Progenitor cell of endocrine pancreas (in vitro differentiated cells): Measurements from ENCODE around the gene UVSSA. TPM values are rescaled to one million over a fixed set of nuclear protein-coding genes. Genes with fewer than 3 reads are reported as not detected.

Experiments
- DNase-seq: peaks from one replicate; pipeline ENCODE4 v3.0.0; 2021; ENCODE audit warnings: low spot score; ENCODE audit not compliant: unreplicated experiment
- H3K27ac Mint-ChIP-seq: 2 replicates; pipeline ENCODE4 v1.8.0; 2021; ENCODE audit warnings: mild to moderate bottlenecking, moderate library complexity, mixed read lengths
- H3K27me3 Mint-ChIP-seq: 2 replicates; pipeline ENCODE4 v1.8.0; 2021; ENCODE audit warnings: mixed read lengths
- H3K36me3 Mint-ChIP-seq: 2 replicates; pipeline ENCODE4 v1.8.0; 2022; ENCODE audit warnings: mixed read lengths; ENCODE audit not compliant: insufficient read depth
- H3K4me1 Mint-ChIP-seq: 2 replicates; pipeline ENCODE4 v1.8.0; 2021; ENCODE audit warnings: low read depth, mixed read lengths
- H3K4me3 Mint-ChIP-seq: 2 replicates; pipeline ENCODE4 v1.8.0; 2021; ENCODE audit warnings: low read depth, mild to moderate bottlenecking, moderate library complexity, mixed read lengths
- H3K9me3 Mint-ChIP-seq: 2 replicates; pipeline ENCODE4 v1.8.0; 2021; ENCODE audit warnings: low read depth, mixed read lengths
- CTCF ChIP-seq: fragments of 200-600 bp; sonication (generic); IDR thresholded peaks from one replicate; pipeline ENCODE4 v1.5.0; 2021; ENCODE audit warnings: antibody characterized with exemption, mild to moderate bottlenecking; ENCODE audit not compliant: unreplicated experiment
- total RNA-seq: library from RNA; stranded (reverse); gene quantifications from 2 replicates; pipeline ENCODE4 v1.2.1, GENCODE V29; 2021

The UVSSA gene
- total RNA-seq, 1 donor from 2014 or later, result 32.5 TPM

- TF ChIP-seq CTCF, result no peak
- Mint-ChIP-seq H3K27me3 (peaks cover 55% of the 10 kb centered on the region), H3K9me3 (no peaks in the 10 kb centered on the region), H3K36me3 (peaks cover 4% of the 10 kb centered on the region), H3K4me1 (no peaks in the 10 kb centered on the region), H3K4me3 (no peak overlapping the region), H3K27ac (no peak overlapping the region)
- DNase-seq, result no peak
These were observed 62.8 kb downstream of the UVSSA start for GRCh38 chr4:1409491-1410425.

- no peaks in the 10 kb centered on the region for H3K4me1 Mint-ChIP-seq
- no peak overlapping the region for H3K4me3 Mint-ChIP-seq
- H3K9me3 Mint-ChIP-seq, result no peaks in the 10 kb centered on the region
- no peak overlapping the region for H3K27ac Mint-ChIP-seq
- H3K36me3 Mint-ChIP-seq, result peaks cover 1% of the 10 kb centered on the region
- TF ChIP-seq CTCF, result no peak
- H3K27me3 Mint-ChIP-seq, result peaks cover 57% of the 10 kb centered on the region
- DNase-seq, result peak; percentile 96
These were observed 63.7 kb downstream of the UVSSA start for GRCh38 chr4:1410491-1411325.

- Mint-ChIP-seq H3K27me3 (peaks cover 62% of the 10 kb centered on the region), H3K4me1 (no peaks in the 10 kb centered on the region), H3K4me3 (no peak overlapping the region), H3K9me3 (no peaks in the 10 kb centered on the region), H3K27ac (no peak overlapping the region), H3K36me3 (peaks cover 1% of the 10 kb centered on the region)
- no peak for DNase-seq
- no peak for TF ChIP-seq CTCF
These were observed 64.7 kb downstream of the UVSSA start for GRCh38 chr4:1411436-1412375.

- Mint-ChIP-seq H3K36me3 (peaks cover 1% of the 10 kb centered on the region), H3K9me3 (no peaks in the 10 kb centered on the region), H3K4me1 (no peaks in the 10 kb centered on the region), H3K4me3 (no peak overlapping the region), H3K27ac (no peak overlapping the region), H3K27me3 (peaks cover 59% of the 10 kb centered on the region)
- TF ChIP-seq CTCF, result no peak
- no peak for DNase-seq
These were observed 65.6 kb downstream of the UVSSA start for GRCh38 chr4:1412376-1413203.
